HG03460 (cell line): ENCODE data around the gene CCNL2.
"Not testable (repeated sequence)": the region's sequence is repeated elsewhere in the genome, so short reads cannot be mapped to it uniquely, and the experiment has no call there.

ENCODE experiments used
- ATAC-seq: cut with Tn5 transposase; IDR thresholded peaks from one replicate; pipeline ENCODE4 v1.9.1; 2021; ENCODE audit not compliant: unreplicated experiment

The CCNL2 gene

GRCh38 chr1:1419813-1420653 lies 20.9 kb upstream of the CCNL2 start:
- no peak for ATAC-seq

- no peak for ATAC-seq
These were observed 20.3 kb upstream of the CCNL2 start for GRCh38 chr1:1419363-1419812.

DNA sequence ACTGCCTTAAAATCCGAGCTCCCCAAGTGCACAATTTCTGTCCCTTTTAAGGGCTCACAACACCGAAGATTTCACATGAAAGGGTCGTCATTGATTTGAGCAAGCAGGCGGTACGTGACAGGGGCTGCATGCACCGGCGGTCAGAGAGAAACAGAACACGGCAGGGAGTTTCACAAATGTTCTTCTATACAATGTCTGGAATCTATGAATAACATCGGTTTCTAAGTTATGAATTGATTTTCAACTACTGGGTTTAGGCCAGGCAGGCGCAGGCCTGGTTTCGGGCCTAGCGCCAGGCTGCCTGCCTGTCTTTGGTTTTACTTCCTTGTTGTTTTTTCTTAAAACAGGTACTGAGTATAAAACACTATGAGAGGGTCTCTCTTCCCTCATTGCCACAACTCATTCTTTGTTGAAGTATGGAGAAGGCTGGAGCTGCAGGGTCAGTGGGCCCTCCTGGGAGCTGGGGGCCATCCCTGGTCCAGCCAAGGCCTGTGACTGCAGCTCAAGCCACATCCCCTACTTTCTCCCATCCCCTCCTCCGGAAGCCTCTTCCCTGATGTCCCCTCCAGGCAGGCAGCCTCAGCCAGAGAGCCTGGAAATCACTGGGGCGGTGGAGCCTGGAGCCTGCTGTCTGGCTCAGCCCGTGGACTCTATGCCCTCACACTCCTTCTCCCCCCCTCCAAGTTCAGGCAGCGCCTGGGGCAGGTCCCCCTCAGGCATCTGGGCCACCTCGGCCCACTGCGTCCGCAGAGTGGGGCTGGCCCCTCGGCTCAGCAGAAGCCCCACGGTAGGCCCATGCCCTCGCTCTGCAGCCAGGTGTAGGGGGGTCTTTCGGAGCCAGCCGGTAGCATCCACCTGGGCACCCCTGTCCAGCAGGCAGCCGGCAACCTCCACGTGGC lies 19.6 kb upstream of the CCNL2 start:
- no peak for ATAC-seq

DNA sequence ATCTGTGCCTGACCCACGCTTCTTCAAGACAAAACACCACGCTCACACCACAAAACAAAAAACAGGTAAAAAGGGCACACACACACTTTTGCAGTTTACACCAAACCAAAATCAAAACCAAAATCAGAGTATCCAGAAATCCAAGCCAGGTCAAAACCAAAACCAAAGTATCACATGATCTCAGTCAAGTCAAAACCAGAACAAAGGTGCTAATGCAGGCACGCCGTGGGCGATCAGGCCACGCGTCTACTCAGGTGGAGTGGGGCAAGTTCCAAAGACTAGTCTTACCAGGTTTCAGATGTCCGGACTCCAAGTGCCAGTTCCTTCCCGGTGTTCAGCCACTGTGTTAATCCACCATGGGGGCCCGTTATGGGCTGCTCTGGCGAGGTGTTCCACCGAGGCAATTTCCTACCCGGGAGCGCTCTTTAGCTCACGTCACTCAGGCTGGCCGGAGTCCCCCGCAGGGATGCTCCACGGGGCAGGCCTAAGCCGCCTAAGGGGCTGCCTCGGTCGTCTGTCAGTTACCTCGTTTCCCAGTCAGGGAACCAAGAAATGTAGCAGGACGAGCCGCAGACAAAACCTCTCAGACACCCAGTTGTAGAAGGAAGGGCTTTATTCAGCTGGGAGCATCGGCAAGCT lies 18.8 kb upstream of the CCNL2 start:
- not testable (repeated sequence) for ATAC-seq

DNA sequence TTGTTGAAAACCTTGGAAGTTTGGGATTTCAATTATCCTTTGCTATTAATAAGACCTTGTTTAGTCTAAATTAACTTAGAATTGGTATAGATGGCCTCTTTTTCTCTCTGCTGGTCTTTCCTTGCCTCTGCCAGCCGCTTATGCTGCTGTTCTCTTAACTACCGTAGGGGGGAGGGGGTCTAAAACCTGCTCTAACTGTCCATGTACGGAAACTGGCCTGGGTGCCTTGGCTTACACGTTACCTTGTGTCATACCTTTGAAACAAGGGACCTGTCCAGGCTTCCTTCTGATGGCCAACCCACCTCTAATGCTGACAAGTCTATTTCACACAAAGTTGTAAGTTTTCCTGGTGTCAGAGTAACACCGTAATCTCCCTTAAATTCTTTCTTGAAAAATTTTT lies 18.3 kb upstream of the CCNL2 start:
- not testable (repeated sequence) for ATAC-seq

- ATAC-seq = no peak
These were observed 16.6 kb upstream of the CCNL2 start for GRCh38 chr1:1415751-1416150.

DNA sequence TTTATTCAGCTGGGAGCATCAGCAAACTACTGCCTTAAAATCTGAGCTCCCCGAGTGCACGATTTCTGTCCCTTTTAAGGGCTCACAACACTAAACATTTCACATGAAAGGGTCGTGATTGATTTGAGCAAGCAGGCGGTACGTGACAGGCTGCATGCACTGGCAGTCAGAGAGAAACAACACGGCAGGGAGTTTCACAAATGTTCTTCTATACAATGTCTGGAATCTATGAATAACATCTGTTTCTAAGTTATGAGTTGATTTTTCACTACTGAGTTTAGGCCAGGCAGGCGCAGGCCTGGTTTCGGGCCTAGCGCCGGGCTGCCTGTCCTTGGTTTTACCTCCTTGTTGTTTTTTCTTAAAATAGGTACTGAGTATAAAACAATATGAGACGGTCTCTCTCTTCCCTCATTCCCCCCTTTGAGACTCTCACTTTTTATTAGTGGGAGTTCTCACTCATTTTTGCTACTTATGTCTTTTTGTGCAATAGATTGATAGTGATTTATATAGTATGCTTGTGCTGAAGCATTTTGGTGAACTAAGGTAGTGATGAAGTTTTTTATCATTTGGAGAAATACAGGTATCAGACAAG lies 13.3 kb upstream of the CCNL2 start:
- ATAC-seq = not testable (repeated sequence)

GRCh38 chr1:1411626-1412025 lies 12.5 kb upstream of the CCNL2 start:
- ATAC-seq = no peak

- ATAC-seq = not testable (repeated sequence)
These were observed 11.1 kb upstream of the CCNL2 start for GRCh38 chr1:1410238-1410637.

- ATAC-seq = peak; percentile 14
These were observed 8.6 kb upstream of the CCNL2 start for GRCh38 chr1:1407636-1408318.

- ATAC-seq = peak; percentile 86
These were observed 7.9 kb upstream of the CCNL2 start, which contains the start of gene MRPL20 for GRCh38 chr1:1406821-1407635. MRPL20 (minus strand) TSS chr1:1407293; CDS start chr1:1407217, 76 bp downstream.

GRCh38 chr1:1406101-1406820 lies 7.1 kb upstream of the CCNL2 start:
- ATAC-seq = no peak

DNA sequence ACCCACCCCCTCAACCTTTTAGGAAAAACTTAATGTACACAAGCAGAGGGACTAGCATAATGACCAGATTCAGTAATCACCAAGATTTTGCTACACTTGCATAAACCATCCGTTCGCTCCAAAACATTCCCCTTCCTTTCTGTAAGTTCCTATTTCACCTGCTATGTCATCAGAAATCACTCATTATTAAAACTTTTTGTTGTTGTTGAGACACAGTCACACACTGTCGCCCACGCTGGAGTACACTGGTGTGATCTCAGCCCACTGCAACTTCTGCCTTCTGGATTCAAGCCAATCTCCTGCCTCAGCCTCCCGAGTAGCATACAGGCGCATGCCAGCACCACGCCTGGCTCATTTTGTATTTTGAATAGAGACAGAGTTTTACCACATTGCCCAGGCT lies 4.5 kb upstream of the CCNL2 start:
- no peak for ATAC-seq

GRCh38 chr1:1402901-1403392 lies 3.8 kb upstream of the CCNL2 start:
- not testable (repeated sequence) for ATAC-seq

DNA sequence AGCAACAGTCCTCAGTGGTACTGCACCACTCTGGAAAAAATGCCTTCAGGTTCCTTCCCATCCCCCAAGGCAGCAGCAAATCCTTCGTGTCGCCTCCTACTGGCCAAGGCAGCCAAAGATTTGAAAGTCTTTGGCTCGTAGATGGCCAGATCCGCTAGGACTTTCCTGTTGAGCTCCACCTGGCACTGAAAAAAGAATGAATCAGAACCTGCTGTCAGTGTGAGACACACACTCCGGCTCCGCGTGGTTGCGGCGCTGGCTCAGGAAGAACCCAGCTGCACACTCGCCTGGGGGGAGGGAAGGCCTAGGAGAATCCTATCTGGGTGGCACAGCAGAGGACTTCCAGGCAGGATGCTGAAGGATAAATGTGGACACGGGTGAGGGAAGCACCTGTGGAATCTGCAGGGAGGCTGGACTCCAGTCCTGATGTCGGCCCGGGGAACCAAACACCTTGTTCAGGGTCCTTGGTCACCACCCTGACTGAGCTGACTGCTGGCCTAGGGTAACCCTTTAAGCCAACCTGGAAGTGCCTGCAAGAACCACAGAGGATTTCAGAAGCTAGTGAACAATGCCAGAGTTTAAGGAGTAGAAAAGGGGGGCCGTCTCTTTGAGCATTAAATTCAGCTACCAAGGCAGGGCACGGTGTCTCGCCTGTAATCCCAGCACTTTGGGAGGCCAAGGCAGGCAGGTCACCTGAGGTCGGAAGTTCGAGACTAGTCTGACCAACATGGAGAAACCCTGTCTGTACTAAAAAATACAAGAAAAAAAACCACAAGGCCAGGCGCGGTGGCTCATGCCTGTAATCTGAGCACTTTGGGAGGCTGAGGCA lies 3.2 kb upstream of the CCNL2 start:
- no peak for ATAC-seq

DNA sequence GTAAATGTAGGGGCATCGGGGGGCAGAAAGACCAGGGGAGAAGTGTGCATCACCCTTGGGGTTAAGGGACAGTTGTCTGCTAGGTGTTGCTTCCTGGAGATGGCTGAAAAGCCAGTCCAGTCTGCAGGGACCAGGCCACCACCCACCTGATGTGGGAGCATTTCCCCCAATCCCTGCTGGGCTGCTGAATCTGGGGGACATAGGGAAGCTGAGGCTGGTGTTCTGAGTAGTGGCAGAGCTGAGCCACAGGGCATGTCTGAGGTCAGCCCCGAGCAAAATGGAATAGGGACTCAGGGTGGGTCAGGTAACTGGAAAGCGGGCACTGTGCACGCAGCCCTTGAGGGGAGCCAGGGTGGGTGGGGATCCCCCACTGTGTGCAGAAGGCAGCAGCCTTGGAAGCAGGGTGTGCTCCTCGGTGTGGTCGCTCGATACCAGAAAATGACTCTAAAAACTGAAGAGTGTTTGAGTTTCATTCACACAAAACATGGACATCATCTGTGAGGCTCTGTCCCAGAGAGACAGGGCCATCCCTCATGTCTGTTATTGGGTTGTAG lies 2.4 kb upstream of the CCNL2 start:
- ATAC-seq = no peak
